ENCODE measurements around the gene DKKL1. TPM values are rescaled to one million over a fixed set of nuclear protein-coding genes. Genes with fewer than 3 reads are reported as not detected.

The DKKL1 gene
- total and polyA plus RNA-seq, 2 experiments from 2014 or later = 0.76 to 2.9 TPM

GRCh38 chr19:49355909-49356353, 7.7 kb upstream of the DKKL1 start:
- Histone ChIP-seq H3K4me1 (ENCODE audit: insufficient read depth) (peaks cover 5% of the 10 kb centered on the region; the same call in 1 of the 2 replicates), H3K9me2 (ENCODE audit: insufficient read depth) (no peaks in the 10 kb centered on the region), H3K27me3 (ENCODE audit: insufficient read depth) (no peaks in the 10 kb centered on the region), H3K4me2 (no peak overlapping the region), H3F3A (replicated peaks; ENCODE audit: low read depth) (no peaks in the 10 kb centered on the region), H2AFZ (no peak overlapping the region), H3K27ac (ENCODE audit: low read depth) (no peak overlapping the region), H3K36me3 (ENCODE audit: insufficient read depth) (peaks cover 35% of the 10 kb centered on the region), H3K79me2 (replicated peaks; ENCODE audit: insufficient read depth) (peaks cover 19% of the 10 kb centered on the region), H4K20me1 (replicated peaks; ENCODE audit: insufficient read depth) (no peaks in the 10 kb centered on the region; the same call in 1 of the 2 replicates), H3K4me3 (no peak overlapping the region)
- TF ChIP-seq EZH2phosphoT487 (IDR thresholded peaks at IDR 0.05; ENCODE audit: unreplicated experiment) (no peak), ZNF331 (CRISPR knock-in tag; IDR thresholded peaks at IDR 0.05; ENCODE audit: low read depth) (no peak), POLR2AphosphoS5 (IDR thresholded peaks at IDR 0.05; ENCODE audit: low read depth) (no peak), STAT1 (IDR thresholded peaks at IDR 0.05; ENCODE audit: unreplicated experiment) (no peak), CTCF (conservative IDR thresholded peaks at IDR 0.05; ENCODE audit: low read depth in 2 of 2) (no peak), ETS1 (IDR thresholded peaks at IDR 0.05) (no peak), ZNF462 (CRISPR knock-in tag; IDR thresholded peaks at IDR 0.05) (no peak)
- peaks cover 22% of the 10 kb centered on the region for H3K4me1 Mint-ChIP-seq
- ATAC-seq = no peak
- H3K27me3 Mint-ChIP-seq (ENCODE audit: insufficient read depth, low read depth, poor library complexity) = peaks cover 19% of the 10 kb centered on the region
- no peak for DNase-seq (ENCODE audit: low spot score)
- H3K4me3 Mint-ChIP-seq = peak overlapping the region; percentile 5; the same call in 1 of the 3 replicates
- peaks cover 91% of the 10 kb centered on the region for H3K36me3 Mint-ChIP-seq (ENCODE audit: low read depth)
- no peak overlapping the region for H3K27ac Mint-ChIP-seq
- no peaks in the 10 kb centered on the region; the same call in 1 of the 3 replicates for H3K9me3 Mint-ChIP-seq

Measured in GM23338 (cell line).